Measurements from ENCODE around the gene HERC2.
"Not testable (repeated sequence)": the region's sequence is repeated elsewhere in the genome, so short reads cannot be mapped to it uniquely, and the experiment has no call there.

The HERC2 gene

DNA sequence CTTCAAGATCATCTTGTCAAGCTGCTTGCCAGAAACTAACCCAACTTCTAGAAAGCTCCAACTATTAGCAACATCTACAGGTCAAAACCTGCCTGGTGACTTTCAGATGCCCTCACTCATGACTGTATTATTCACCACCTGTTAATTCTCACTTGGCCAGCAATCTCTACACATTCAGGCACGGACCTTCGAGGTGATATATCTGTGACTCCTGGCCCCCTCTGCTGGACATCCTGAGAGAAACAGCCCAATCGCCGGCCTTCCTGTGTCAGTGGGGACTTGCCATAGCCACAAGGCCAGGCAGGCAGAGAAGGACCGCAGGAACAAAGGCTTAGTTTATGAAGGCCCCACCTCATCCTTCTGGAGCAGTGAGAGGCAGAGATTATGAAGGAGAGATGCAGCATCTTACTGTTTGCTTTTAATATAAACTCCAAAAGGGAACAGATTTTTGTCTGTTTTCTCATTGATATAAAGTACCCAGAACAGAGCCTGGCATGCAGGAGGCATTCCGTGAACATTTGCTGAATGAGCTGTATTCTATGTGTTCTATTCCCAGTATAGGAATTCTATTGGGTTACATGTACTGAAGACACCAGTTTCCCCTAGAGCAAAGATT is 198.5 kb downstream of the HERC2 start:
- Histone ChIP-seq H3K36me3 (ENCODE audit: insufficient read depth, low read length) (peaks cover 50% of the 10 kb centered on the region), H3K27ac (ENCODE audit: low read depth, low read length, poor library complexity, severe bottlenecking) (no peak overlapping the region), H3K4me2 (ENCODE audit: low read length) (no peak overlapping the region), H3K9me3 (ENCODE audit: low read length) (no peaks in the 10 kb centered on the region), H3K9me2 (ENCODE audit: low read depth, low read length) (no peaks in the 10 kb centered on the region), H2AFZ (ENCODE audit: low read length) (no peak overlapping the region), H3K27me3 (ENCODE audit: insufficient read depth, low read length) (no peaks in the 10 kb centered on the region), H3F3A (ENCODE audit: insufficient read depth, low read length) (no peaks in the 10 kb centered on the region), H3K79me2 (ENCODE audit: insufficient read depth, low read length) (no peaks in the 10 kb centered on the region), H3K9ac (ENCODE audit: low read length) (no peak overlapping the region), H4K20me1 (ENCODE audit: insufficient read depth, low read length) (no peaks in the 10 kb centered on the region), H3K4me1 (ENCODE audit: insufficient read depth, low read length, severe bottlenecking) (no peaks in the 10 kb centered on the region), H3K4me3 (ENCODE audit: low read depth, low read length, poor library complexity, severe bottlenecking) (no peak overlapping the region)
- TF ChIP-seq CTCF (IDR thresholded peaks at IDR 0.05; ENCODE audit: low read length): peak; percentile 69
- TF ChIP-seq EZH2 (IDR thresholded peaks at IDR 0.05; ENCODE audit: borderline replicate concordance, low read length): no peak

GRCh38 chr15:28122038-28122949 is 199.7 kb downstream of the HERC2 start:
- H3K36me3 ChIP-seq (ENCODE audit: insufficient read depth, low read length): peaks cover 60% of the 10 kb centered on the region

GRCh38 chr15:28121577-28121976 is 200.4 kb downstream of the HERC2 start:
- H3K4me1 ChIP-seq (ENCODE audit: insufficient read depth, low read length, severe bottlenecking); H3K4me2 ChIP-seq (ENCODE audit: low read length); H3K27me3 ChIP-seq (ENCODE audit: insufficient read depth, low read length); H3K27ac ChIP-seq (ENCODE audit: low read depth, low read length, poor library complexity, severe bottlenecking); H3F3A ChIP-seq (ENCODE audit: insufficient read depth, low read length); H3K9me3 ChIP-seq (ENCODE audit: low read length); H3K4me3 ChIP-seq (ENCODE audit: low read depth, low read length, poor library complexity, severe bottlenecking); H4K20me1 ChIP-seq (ENCODE audit: insufficient read depth, low read length); H3K9me2 ChIP-seq (ENCODE audit: low read depth, low read length); H3K9ac ChIP-seq (ENCODE audit: low read length); H2AFZ ChIP-seq (ENCODE audit: low read length); H3K79me2 ChIP-seq (ENCODE audit: insufficient read depth, low read length): not testable (repeated sequence)
- peaks cover 61% of the 10 kb centered on the region for H3K36me3 ChIP-seq (ENCODE audit: insufficient read depth, low read length)

More at GRCh38 chr15:28122038-28122949, 199.7 kb downstream of the HERC2 start:
- H2AFZ ChIP-seq (ENCODE audit: low read length): no peak overlapping the region
- H3K79me2 ChIP-seq (ENCODE audit: insufficient read depth, low read length): no peaks in the 10 kb centered on the region
- no peaks in the 10 kb centered on the region for H3K9me3 ChIP-seq (ENCODE audit: low read length)
- TF ChIP-seq CTCF (IDR thresholded peaks at IDR 0.05; ENCODE audit: low read length) (no peak), EZH2 (IDR thresholded peaks at IDR 0.05; ENCODE audit: borderline replicate concordance, low read length) (no peak)
- no peak overlapping the region for H3K9ac ChIP-seq (ENCODE audit: low read length)
- no peaks in the 10 kb centered on the region for H3K4me1 ChIP-seq (ENCODE audit: insufficient read depth, low read length, severe bottlenecking)
- no peaks in the 10 kb centered on the region for H3F3A ChIP-seq (ENCODE audit: insufficient read depth, low read length)
- no peak overlapping the region for H3K27ac ChIP-seq (ENCODE audit: low read depth, low read length, poor library complexity, severe bottlenecking)
- H3K9me2 ChIP-seq (ENCODE audit: low read depth, low read length): no peaks in the 10 kb centered on the region
- H4K20me1 ChIP-seq (ENCODE audit: insufficient read depth, low read length): no peaks in the 10 kb centered on the region
- no peak overlapping the region for H3K4me3 ChIP-seq (ENCODE audit: low read depth, low read length, poor library complexity, severe bottlenecking)
- no peaks in the 10 kb centered on the region for H3K27me3 ChIP-seq (ENCODE audit: insufficient read depth, low read length)
- H3K4me2 ChIP-seq (ENCODE audit: low read length): no peak overlapping the region

Data from OCI-LY1 (cell line).